ENCODE results near the gene CBX2.

CBX2 gene

DNA sequence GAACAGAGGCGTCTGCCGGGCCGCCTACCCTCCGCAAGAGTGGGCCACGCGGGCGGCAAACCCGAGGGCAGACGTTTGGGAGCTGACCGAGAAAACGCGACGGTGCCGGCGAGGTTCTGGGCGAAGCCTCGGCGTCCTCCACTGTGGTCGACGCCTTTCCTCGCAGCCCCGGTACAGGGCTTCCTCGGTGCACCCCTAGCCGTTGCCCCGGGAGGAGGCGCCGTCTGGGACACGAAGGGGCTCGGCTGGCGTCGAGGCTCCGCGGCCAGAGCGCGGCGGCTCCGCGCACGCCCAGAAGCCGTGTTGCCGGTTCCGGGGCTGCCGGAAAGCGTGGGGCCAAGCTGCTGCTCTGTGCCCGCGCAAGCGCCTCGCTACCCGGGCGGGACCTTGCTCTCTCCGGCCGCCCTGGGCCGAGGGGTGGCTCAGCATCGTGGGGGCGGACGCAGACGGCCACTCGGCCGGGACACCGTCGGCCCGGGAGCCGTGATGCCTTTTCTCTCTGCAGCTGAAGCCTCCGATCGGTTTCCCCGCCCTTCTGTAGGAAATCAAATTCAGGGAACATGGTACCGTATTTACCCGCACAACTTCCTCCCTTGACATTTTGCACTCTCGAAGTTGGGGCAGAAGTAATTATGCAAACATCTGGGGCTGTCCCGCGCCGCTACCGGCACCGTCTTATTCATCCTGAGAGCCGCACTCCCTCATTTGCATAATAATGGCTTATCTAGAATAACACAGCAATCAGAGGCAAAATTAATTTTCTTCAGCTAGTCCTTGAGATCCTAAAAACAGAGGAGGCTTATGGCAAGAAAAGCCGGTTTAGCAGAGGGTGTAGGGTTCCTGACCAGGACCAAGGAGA, 26.3 kb downstream of the CBX2 start:
- no peaks in the 10 kb centered on the region for H3K9me2 ChIP-seq (ENCODE audit: low read depth, low read length)
- H2AFZ ChIP-seq (ENCODE audit: low read length): no peak overlapping the region
- H3K27ac ChIP-seq (ENCODE audit: low read depth, low read length, poor library complexity, severe bottlenecking): peak overlapping the region; percentile 24
- H4K20me1 ChIP-seq (ENCODE audit: insufficient read depth, low read length): no peaks in the 10 kb centered on the region
- peaks cover 6% of the 10 kb centered on the region for H3K27me3 ChIP-seq (ENCODE audit: insufficient read depth, low read length)
- peaks cover 42% of the 10 kb centered on the region for H3K4me1 ChIP-seq (ENCODE audit: insufficient read depth, low read length, severe bottlenecking)
- H3K79me2 ChIP-seq (ENCODE audit: insufficient read depth, low read length): no peaks in the 10 kb centered on the region
- no peaks in the 10 kb centered on the region for H3K36me3 ChIP-seq (ENCODE audit: insufficient read depth, low read length)
- H3K9ac ChIP-seq (ENCODE audit: low read length): peak overlapping the region; percentile 53
- H3K4me3 ChIP-seq (ENCODE audit: low read depth, low read length, poor library complexity, severe bottlenecking): peak overlapping the region; percentile 57
- TF ChIP-seq EZH2 (IDR thresholded peaks at IDR 0.05; ENCODE audit: borderline replicate concordance, low read length) (no peak), CTCF (IDR thresholded peaks at IDR 0.05; ENCODE audit: low read length) (no peak)
- H3F3A ChIP-seq (ENCODE audit: insufficient read depth, low read length): no peaks in the 10 kb centered on the region
- H3K4me2 ChIP-seq (ENCODE audit: low read length): peak overlapping the region; percentile 69
- H3K9me3 ChIP-seq (ENCODE audit: low read length): no peaks in the 10 kb centered on the region

GRCh38 chr17:79804856-79805696, 27.1 kb downstream of the CBX2 start:
- H3K4me1 ChIP-seq (ENCODE audit: insufficient read depth, low read length, severe bottlenecking): peaks cover 35% of the 10 kb centered on the region
- no peak for TF ChIP-seq EZH2 (IDR thresholded peaks at IDR 0.05; ENCODE audit: borderline replicate concordance, low read length)
- TF ChIP-seq CTCF (IDR thresholded peaks at IDR 0.05; ENCODE audit: low read length): no peak
- H3K27ac ChIP-seq (ENCODE audit: low read depth, low read length, poor library complexity, severe bottlenecking): peak overlapping the region; percentile 24
- peak overlapping the region; percentile 53; the same call in 1 of the 2 replicates for H3K9ac ChIP-seq (ENCODE audit: low read length)
- H3K4me3 ChIP-seq (ENCODE audit: low read depth, low read length, poor library complexity, severe bottlenecking): peak overlapping the region; percentile 57
- no peak overlapping the region for H2AFZ ChIP-seq (ENCODE audit: low read length)
- no peaks in the 10 kb centered on the region for H3F3A ChIP-seq (ENCODE audit: insufficient read depth, low read length)
- no peaks in the 10 kb centered on the region for H4K20me1 ChIP-seq (ENCODE audit: insufficient read depth, low read length)
- H3K9me3 ChIP-seq (ENCODE audit: low read length): no peaks in the 10 kb centered on the region
- H3K9me2 ChIP-seq (ENCODE audit: low read depth, low read length): no peaks in the 10 kb centered on the region
- peaks cover 1% of the 10 kb centered on the region; the same call in 1 of the 2 replicates for H3K27me3 ChIP-seq (ENCODE audit: insufficient read depth, low read length)
- no peaks in the 10 kb centered on the region for H3K79me2 ChIP-seq (ENCODE audit: insufficient read depth, low read length)
- H3K36me3 ChIP-seq (ENCODE audit: insufficient read depth, low read length): no peaks in the 10 kb centered on the region
- peak overlapping the region; percentile 69 for H3K4me2 ChIP-seq (ENCODE audit: low read length)

GRCh38 chr17:79806446-79806760, 28.5 kb downstream of the CBX2 start:
- H2AFZ ChIP-seq (ENCODE audit: low read length): no peak overlapping the region
- H3K9me3 ChIP-seq (ENCODE audit: low read length): no peaks in the 10 kb centered on the region
- H3K9ac ChIP-seq (ENCODE audit: low read length): no peak overlapping the region
- H3K79me2 ChIP-seq (ENCODE audit: insufficient read depth, low read length): no peaks in the 10 kb centered on the region
- H3K36me3 ChIP-seq (ENCODE audit: insufficient read depth, low read length): no peaks in the 10 kb centered on the region
- TF ChIP-seq CTCF (IDR thresholded peaks at IDR 0.05; ENCODE audit: low read length): no peak
- no peak for TF ChIP-seq EZH2 (IDR thresholded peaks at IDR 0.05; ENCODE audit: borderline replicate concordance, low read length)
- H3K4me1 ChIP-seq (ENCODE audit: insufficient read depth, low read length, severe bottlenecking): peaks cover 32% of the 10 kb centered on the region
- no peaks in the 10 kb centered on the region for H4K20me1 ChIP-seq (ENCODE audit: insufficient read depth, low read length)
- H3F3A ChIP-seq (ENCODE audit: insufficient read depth, low read length): no peaks in the 10 kb centered on the region
- no peak overlapping the region for H3K4me3 ChIP-seq (ENCODE audit: low read depth, low read length, poor library complexity, severe bottlenecking)
- H3K4me2 ChIP-seq (ENCODE audit: low read length): no peak overlapping the region
- H3K27me3 ChIP-seq (ENCODE audit: insufficient read depth, low read length): no peaks in the 10 kb centered on the region
- no peaks in the 10 kb centered on the region for H3K9me2 ChIP-seq (ENCODE audit: low read depth, low read length)
- H3K27ac ChIP-seq (ENCODE audit: low read depth, low read length, poor library complexity, severe bottlenecking): no peak overlapping the region
